ENCODE results near the gene UHRF2.

Gene UHRF2

GRCh38 chr9:6543204-6543603 lies 130.2 kb downstream of the UHRF2 start:
- no peak for DNase-seq (ENCODE audit: low spot score)
- Mint-ChIP-seq H3K36me3 (ENCODE audit: low read depth) (no peaks in the 10 kb centered on the region), H3K9me3 (no peaks in the 10 kb centered on the region), H3K27ac (no peak overlapping the region), H3K4me1 (ENCODE audit: low read depth) (no peaks in the 10 kb centered on the region), H3K4me3 (no peak overlapping the region), H3K27me3 (ENCODE audit: low read depth) (peaks cover 4% of the 10 kb centered on the region)

GRCh38 chr9:6545017-6545691 lies 132.2 kb downstream of the UHRF2 start:
- Mint-ChIP-seq H3K4me3 (no peak overlapping the region), H3K4me1 (ENCODE audit: low read depth) (no peaks in the 10 kb centered on the region), H3K27me3 (ENCODE audit: low read depth) (peaks cover 4% of the 10 kb centered on the region), H3K36me3 (ENCODE audit: low read depth) (no peaks in the 10 kb centered on the region), H3K9me3 (no peaks in the 10 kb centered on the region), H3K27ac (no peak overlapping the region)
- DNase-seq (ENCODE audit: low spot score): no peak

- Mint-ChIP-seq H3K36me3 (ENCODE audit: low read depth) (no peaks in the 10 kb centered on the region), H3K27me3 (ENCODE audit: low read depth) (no peaks in the 10 kb centered on the region)
These were observed 136.3 kb downstream of the UHRF2 start for GRCh38 chr9:6549106-6549800.

GRCh38 chr9:6551136-6551535 lies 138.1 kb downstream of the UHRF2 start:
- no peaks in the 10 kb centered on the region for H3K27me3 Mint-ChIP-seq (ENCODE audit: low read depth)

More at GRCh38 chr9:6549106-6549800, 136.3 kb downstream of the UHRF2 start:
- DNase-seq (ENCODE audit: low spot score): no peak
- H3K27ac Mint-ChIP-seq: no peak overlapping the region
- no peak overlapping the region for H3K4me3 Mint-ChIP-seq
- no peaks in the 10 kb centered on the region for H3K4me1 Mint-ChIP-seq (ENCODE audit: low read depth)
- no peaks in the 10 kb centered on the region for H3K9me3 Mint-ChIP-seq

GRCh38 chr9:6552033-6552432 lies 139.0 kb downstream of the UHRF2 start:
- no peaks in the 10 kb centered on the region for H3K9me3 Mint-ChIP-seq
- no peaks in the 10 kb centered on the region for H3K36me3 Mint-ChIP-seq (ENCODE audit: low read depth)
- no peak overlapping the region for H3K4me3 Mint-ChIP-seq
- no peaks in the 10 kb centered on the region for H3K4me1 Mint-ChIP-seq (ENCODE audit: low read depth)
- no peak for DNase-seq (ENCODE audit: low spot score)
- no peak overlapping the region for H3K27ac Mint-ChIP-seq
- H3K27me3 Mint-ChIP-seq (ENCODE audit: low read depth): no peaks in the 10 kb centered on the region

More at GRCh38 chr9:6551136-6551535, 138.1 kb downstream of the UHRF2 start:
- Mint-ChIP-seq H3K36me3 (ENCODE audit: low read depth) (no peaks in the 10 kb centered on the region), H3K9me3 (no peaks in the 10 kb centered on the region), H3K27ac (no peak overlapping the region), H3K4me3 (no peak overlapping the region), H3K4me1 (ENCODE audit: low read depth) (no peaks in the 10 kb centered on the region)
- no peak for DNase-seq (ENCODE audit: low spot score)

GRCh38 chr9:6552498-6553121 lies 139.6 kb downstream of the UHRF2 start:
- H3K36me3 Mint-ChIP-seq (ENCODE audit: low read depth): no peaks in the 10 kb centered on the region
- no peak for DNase-seq (ENCODE audit: low spot score)
- no peaks in the 10 kb centered on the region for H3K4me1 Mint-ChIP-seq (ENCODE audit: low read depth)
- no peak overlapping the region for H3K27ac Mint-ChIP-seq
- H3K4me3 Mint-ChIP-seq: no peak overlapping the region
- no peaks in the 10 kb centered on the region for H3K27me3 Mint-ChIP-seq (ENCODE audit: low read depth)
- H3K9me3 Mint-ChIP-seq: no peaks in the 10 kb centered on the region

GRCh38 chr9:6553866-6554265 lies 140.9 kb downstream of the UHRF2 start:
- no peaks in the 10 kb centered on the region for H3K9me3 Mint-ChIP-seq
- H3K27ac Mint-ChIP-seq: no peak overlapping the region
- no peak overlapping the region for H3K4me3 Mint-ChIP-seq
- H3K4me1 Mint-ChIP-seq (ENCODE audit: low read depth): no peaks in the 10 kb centered on the region
- H3K36me3 Mint-ChIP-seq (ENCODE audit: low read depth): no peaks in the 10 kb centered on the region
- no peak for DNase-seq (ENCODE audit: low spot score)
- no peaks in the 10 kb centered on the region for H3K27me3 Mint-ChIP-seq (ENCODE audit: low read depth)
